AG04450 (cell line): ENCODE data around the gene FKBP1B. TPM values are rescaled to one million over a fixed set of nuclear protein-coding genes. Genes with fewer than 3 reads are reported as not detected.

ENCODE experiments used
- CTCF ChIA-PET: fragments of 300-600, 350-600 bp; formaldehyde crosslinking; extraction: SDS; loops from one replicate; lab custom pipeline; 2022; ENCODE audit warnings: antibody characterized with exemption, inconsistent platforms; lab: Charles Lee
- POLR2A ChIA-PET: fragments of 350-600 bp; formaldehyde crosslinking; extraction: SDS; loops from one replicate; lab custom pipeline; 2021; ENCODE audit warnings: antibody characterized with exemption, inconsistent platforms; lab: Yijun Ruan, JAX
- DNase-seq: peaks from one replicate; pipeline ENCODE4 v3.0.0-alpha.2; 2011; ENCODE audit warnings: low read depth, low spot score
- H3K27ac ChIP-seq: one replicate; pipeline ENCODE4 v1.5.1; 2012; ENCODE audit warnings: low read depth, low read length, control low read depth
- H3K27me3 ChIP-seq: one replicate; pipeline ENCODE4 v1.6.0; 2012; ENCODE audit warnings: low read length; ENCODE audit not compliant: control insufficient read depth, insufficient read depth
- H3K4me3 ChIP-seq: 2 replicates; pipeline ENCODE4 v1.5.1; 2011; ENCODE audit warnings: mild to moderate bottlenecking, low read depth, low read length, control low read depth
- H3K9me3 ChIP-seq: 2 replicates; pipeline ENCODE4 v1.5.1; 2012; ENCODE audit warnings: low read length; ENCODE audit not compliant: control insufficient read depth, insufficient read depth
- polyA plus RNA-seq: library from polyadenylated mRNA; depleted of rRNA; stranded (reverse); fragments of >200 nt; gene quantifications from 2 replicates; pipeline ENCODE4 v1.2.3, GENCODE V29; 2011
- TF ChIP-seq, protein P1 (sequence below): IDR thresholded peaks from 2 replicates; pipeline ENCODE4 v1.5.1; 2011; ENCODE audit warnings: low read depth, low read length, control low read depth, inconsistent platforms

Gene FKBP1B
- polyA plus RNA-seq, 1 experiment = 19.7 TPM

- Histone ChIP-seq H3K9me3 (no peaks in the 10 kb centered on the region; the same call in 1 of the 2 replicates), H3K4me3 (peak overlapping the region; percentile 91), H3K27ac (no peak overlapping the region), H3K27me3 (no peaks in the 10 kb centered on the region)
- no peak for DNase-seq
- TF ChIP-seq, protein P1, sequence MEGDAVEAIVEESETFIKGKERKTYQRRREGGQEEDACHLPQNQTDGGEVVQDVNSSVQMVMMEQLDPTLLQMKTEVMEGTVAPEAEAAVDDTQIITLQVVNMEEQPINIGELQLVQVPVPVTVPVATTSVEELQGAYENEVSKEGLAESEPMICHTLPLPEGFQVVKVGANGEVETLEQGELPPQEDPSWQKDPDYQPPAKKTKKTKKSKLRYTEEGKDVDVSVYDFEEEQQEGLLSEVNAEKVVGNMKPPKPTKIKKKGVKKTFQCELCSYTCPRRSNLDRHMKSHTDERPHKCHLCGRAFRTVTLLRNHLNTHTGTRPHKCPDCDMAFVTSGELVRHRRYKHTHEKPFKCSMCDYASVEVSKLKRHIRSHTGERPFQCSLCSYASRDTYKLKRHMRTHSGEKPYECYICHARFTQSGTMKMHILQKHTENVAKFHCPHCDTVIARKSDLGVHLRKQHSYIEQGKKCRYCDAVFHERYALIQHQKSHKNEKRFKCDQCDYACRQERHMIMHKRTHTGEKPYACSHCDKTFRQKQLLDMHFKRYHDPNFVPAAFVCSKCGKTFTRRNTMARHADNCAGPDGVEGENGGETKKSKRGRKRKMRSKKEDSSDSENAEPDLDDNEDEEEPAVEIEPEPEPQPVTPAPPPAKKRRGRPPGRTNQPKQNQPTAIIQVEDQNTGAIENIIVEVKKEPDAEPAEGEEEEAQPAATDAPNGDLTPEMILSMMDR = no peak
- POLR2A ChIA-PET = interaction anchor here (0.6 to 1.5 kb wide), 4 partner anchors 38 to 338 kb away, joined by 5 to 9 read pairs (median 7); partner anchors contain the start of genes ATAD2B and TP53I3
- CTCF ChIA-PET = interaction anchor here (0.6 to 2.1 kb wide), 4 partner anchors 37 to 222 kb away, joined by 3 to 8 read pairs (median 6); partner anchors contain the start of genes ATAD2B and TP53I3
These were observed 3.0 kb upstream of the FKBP1B start for GRCh38 chr2:24046599-24046929.

DNA sequence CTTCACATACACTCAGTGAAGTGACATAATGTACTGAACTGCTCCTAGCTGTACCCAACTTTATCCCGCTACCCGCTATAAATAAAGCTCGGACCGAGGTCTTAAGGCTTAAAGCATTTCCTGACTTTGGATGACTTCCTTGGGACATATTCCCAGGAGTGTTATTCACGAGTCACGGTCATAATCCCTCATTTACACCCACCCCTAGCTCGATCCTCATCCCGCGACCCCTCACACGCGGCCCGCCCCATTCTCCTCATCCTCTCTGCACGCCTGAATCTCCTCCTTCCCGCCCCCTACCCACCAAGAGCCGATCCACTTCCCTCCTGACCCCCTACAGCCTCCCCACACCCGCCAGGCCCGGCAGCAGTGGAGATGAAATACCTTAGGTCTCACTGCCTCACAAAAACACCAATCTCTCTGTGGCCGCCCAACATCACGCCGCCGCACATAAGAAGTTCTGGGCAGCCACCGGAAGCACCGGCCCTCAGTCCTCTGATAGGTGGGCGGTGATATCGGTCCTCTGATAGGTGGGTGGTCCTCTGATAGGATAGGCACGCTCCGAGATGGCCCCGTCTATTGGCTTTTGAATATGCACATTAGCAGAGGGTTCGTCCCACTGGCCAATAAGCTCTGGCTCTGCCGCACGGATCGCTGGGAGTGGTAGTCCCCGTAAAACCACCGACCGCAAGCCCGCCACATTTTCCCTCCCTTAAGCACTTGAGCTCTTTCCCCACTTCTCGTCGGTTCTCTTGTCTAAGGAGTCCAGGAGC lies 2.4 kb upstream of the FKBP1B start, which contains the start of gene WDCP:
WDCP (minus strand) TSS at position 462 of the 773 bp plus-strand sequence. CDS start 7,897 bp downstream, outside the sequence.
- no peaks in the 10 kb centered on the region for H3K27me3 ChIP-seq
- ChIA-PET POLR2A (interaction anchor here (0.6 to 1.5 kb wide), 12 partner anchors 9 to 338 kb away, joined by 3 to 18 read pairs (median 4); partner anchors contain the start of genes ATAD2B, SF3B6 and TP53I3), CTCF (interaction anchor here (0.6 to 2.1 kb wide), 5 partner anchors 23 to 222 kb away, joined by 3 to 8 read pairs (median 6); partner anchors contain the start of genes ATAD2B and TP53I3)
- H3K4me3 ChIP-seq = peak within 1 kb of the TSS; percentile 91
- H3K27ac ChIP-seq = peak within 1 kb of the TSS; percentile 31
- peak; percentile 97 for DNase-seq
- H3K9me3 ChIP-seq = no peaks in the 10 kb centered on the region; the same call in 1 of the 2 replicates
- TF ChIP-seq, protein P1 = no peak

- POLR2A ChIA-PET = interaction anchor here (0.6 to 1.5 kb wide), 11 partner anchors 8 to 223 kb away, joined by 3 to 18 read pairs (median 4); partner anchors contain the start of genes ATAD2B, SF3B6 and TP53I3
- no peaks in the 10 kb centered on the region for H3K27me3 ChIP-seq
- H3K9me3 ChIP-seq = no peaks in the 10 kb centered on the region; the same call in 1 of the 2 replicates
- TF ChIP-seq, protein P1 = no peak
- DNase-seq = no peak
- no peak overlapping the region for H3K27ac ChIP-seq
- CTCF ChIA-PET = interaction anchor here (1.1 to 2.1 kb wide), 4 partner anchors 23 to 223 kb away, joined by 3 to 8 read pairs (median 6); partner anchors contain the start of genes ATAD2B and TP53I3
- H3K4me3 ChIP-seq = no peak overlapping the region; the same call in 1 of the 2 replicates
These were observed 1.9 kb upstream of the FKBP1B start for GRCh38 chr2:24047703-24048033.

DNA sequence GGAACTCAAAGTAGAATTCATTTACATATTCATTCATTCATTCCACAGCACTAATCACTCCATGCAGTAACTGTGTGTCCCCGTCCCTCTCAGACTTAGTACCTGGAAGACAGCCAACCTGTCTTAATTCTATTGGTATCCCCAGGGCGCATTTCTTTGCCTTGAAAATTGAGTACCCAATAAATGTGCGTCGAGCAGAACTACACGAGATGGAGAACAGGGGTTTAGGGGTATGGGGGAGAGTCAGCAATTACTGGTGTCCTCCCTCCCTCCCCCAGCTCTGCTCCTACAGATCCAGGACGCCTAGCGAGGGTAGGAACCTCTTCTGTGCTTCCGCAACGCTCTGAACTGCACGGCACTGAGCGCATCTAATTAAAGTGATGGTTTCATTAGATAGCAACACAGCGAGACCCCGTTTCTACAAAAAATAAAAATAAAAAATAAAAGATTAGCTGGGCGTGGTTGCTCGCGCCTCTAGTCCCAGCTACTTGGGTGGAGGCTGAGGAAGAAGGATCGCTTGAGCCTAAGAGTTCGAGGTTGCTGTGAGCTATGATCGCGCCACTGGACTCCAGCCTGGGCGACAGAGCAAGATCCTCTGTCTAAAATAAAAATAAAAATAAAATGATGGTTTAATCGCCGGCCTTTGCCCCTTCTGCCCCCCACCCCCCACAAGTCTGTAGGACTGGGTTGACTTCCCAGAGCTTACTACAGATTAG lies 614 bp upstream of the FKBP1B start:
- Histone ChIP-seq H3K27ac (no peak overlapping the region), H3K27me3 (no peaks in the 10 kb centered on the region), H3K4me3 (peak overlapping the region; percentile 68), H3K9me3 (no peaks in the 10 kb centered on the region; the same call in 1 of the 2 replicates)
- TF ChIP-seq, protein P1 = no peak
- CTCF ChIA-PET = no interaction called here
- no peak for DNase-seq
- POLR2A ChIA-PET = interaction anchor here (0.6 to 2.2 kb wide), 4 partner anchors 27 to 122 kb away, joined by 3 to 9 read pairs (median 6); partner anchors contain the start of genes ATAD2B and SF3B6
